Karpas-422 (cell line): ENCODE measurements around the gene TTR. TPM values are rescaled to one million over a fixed set of nuclear protein-coding genes. Genes with fewer than 3 reads are reported as not detected.

Source experiments
- DNase-seq: peaks from one replicate; pipeline ENCODE4 v3.0.0-alpha.2; 2015
- H2AFZ ChIP-seq: fragments of 200-600 bp; sonication (generic); 2 replicates; pipeline ENCODE4 v1.6.1; 2014; ENCODE audit warnings: antibody characterized with exemption, low read length, mixed read lengths
- H3K27ac ChIP-seq: fragments of 200-600 bp; sonication (generic); 2 replicates; pipeline ENCODE4 v1.5.1; 2014; ENCODE audit warnings: mild to moderate bottlenecking, low read length, moderate library complexity
- H3K27me3 ChIP-seq: fragments of 200-600 bp; sonication (generic); 2 replicates; pipeline ENCODE4 v1.6.1; 2014; ENCODE audit warnings: low read length, mixed read lengths
- H3K36me3 ChIP-seq: fragments of 200-600 bp; sonication (generic); 2 replicates; pipeline ENCODE4 v1.6.1; 2014; ENCODE audit warnings: low read length, mixed read lengths; ENCODE audit not compliant: insufficient read depth
- H3K4me1 ChIP-seq: fragments of 200-600 bp; sonication (generic); 2 replicates; pipeline ENCODE4 v1.6.1; 2014; ENCODE audit warnings: mild to moderate bottlenecking, low read length, mixed read lengths
- H3K4me2 ChIP-seq: fragments of 200-600 bp; sonication (generic); 2 replicates; pipeline ENCODE4 v1.6.1; 2014; ENCODE audit warnings: low read length, low read depth, mild to moderate bottlenecking; ENCODE audit not compliant: poor library complexity, severe bottlenecking
- H3K4me3 ChIP-seq: fragments of 200-600 bp; sonication (generic); 2 replicates; pipeline ENCODE4 v1.5.1; 2014; ENCODE audit warnings: mild to moderate bottlenecking, antibody characterized with exemption, low read length, mixed read lengths
- H3K79me2 ChIP-seq: fragments of 200-600 bp; sonication (generic); 2 replicates; pipeline ENCODE4 v1.6.1; 2014; ENCODE audit warnings: mild to moderate bottlenecking, low read length, mixed read lengths
- H3K9ac ChIP-seq: fragments of 200-600 bp; sonication (generic); 2 replicates; pipeline ENCODE4 v1.6.0; 2014; ENCODE audit warnings: low read length
- H3K9me2 ChIP-seq: fragments of 200-600 bp; sonication (generic), shearing (Covaris generic); replicated peaks from 2 replicates; pipeline ENCODE4 v1.6.0; 2014; ENCODE audit warnings: mild to moderate bottlenecking, low read length, moderate library complexity; ENCODE audit not compliant: insufficient read depth
- H3K9me3 ChIP-seq: fragments of 300-700, 200-600 bp; sonication (generic); 2 replicates; pipeline ENCODE4 v1.6.1; 2014; ENCODE audit warnings: low read length, mixed read lengths
- H4K20me1 ChIP-seq: fragments of 200-600 bp; sonication (generic); 2 replicates; pipeline ENCODE4 v1.6.1; 2014; ENCODE audit warnings: mild to moderate bottlenecking, antibody characterized with exemption, low read length, low read depth; ENCODE audit not compliant: insufficient read depth
- total RNA-seq: library from RNA; depleted of rRNA; stranded (reverse); fragments of >200 nt; shearing (Covaris generic); gene quantifications from 2 replicates; pipeline ENCODE4 v1.2.3, GENCODE V29; 2014; ENCODE audit warnings: low replicate concordance

Gene TTR
- total RNA-seq, 1 experiment from 2014 or later = not detected

- Histone ChIP-seq H3K27me3 (no peaks in the 10 kb centered on the region), H3K79me2 (no peaks in the 10 kb centered on the region), H3K4me1 (peaks cover 20% of the 10 kb centered on the region), H4K20me1 (no peaks in the 10 kb centered on the region), H2AFZ (peak overlapping the region; percentile 81), H3K36me3 (no peaks in the 10 kb centered on the region), H3K27ac (no peak overlapping the region), H3K9me3 (no peaks in the 10 kb centered on the region), H3K4me3 (no peak overlapping the region), H3K9ac (no peak overlapping the region; the same call in 1 of the 2 replicates), H3K9me2 (no peaks in the 10 kb centered on the region), H3K4me2 (peak overlapping the region; percentile 35)
- no peak for DNase-seq
Observed at GRCh38 chr18:31630549-31630948, 38.9 kb downstream of the TTR start.

GRCh38 chr18:31631526-31631925 lies 39.8 kb downstream of the TTR start:
- Histone ChIP-seq H3K4me2 (no peak overlapping the region), H3K4me1 (peaks cover 20% of the 10 kb centered on the region), H2AFZ (no peak overlapping the region), H3K79me2 (no peaks in the 10 kb centered on the region), H3K9me3 (no peaks in the 10 kb centered on the region), H4K20me1 (no peaks in the 10 kb centered on the region), H3K27me3 (no peaks in the 10 kb centered on the region), H3K36me3 (no peaks in the 10 kb centered on the region), H3K27ac (no peak overlapping the region), H3K9me2 (no peaks in the 10 kb centered on the region), H3K9ac (no peak overlapping the region), H3K4me3 (no peak overlapping the region)
- no peak for DNase-seq

- H3K9ac ChIP-seq = no peak overlapping the region
- no peak overlapping the region for H3K4me3 ChIP-seq
- H3K79me2 ChIP-seq = no peaks in the 10 kb centered on the region
- no peak overlapping the region for H3K4me2 ChIP-seq
- no peaks in the 10 kb centered on the region for H3K27me3 ChIP-seq
- H3K9me3 ChIP-seq = no peaks in the 10 kb centered on the region
- no peak overlapping the region for H2AFZ ChIP-seq
- H3K9me2 ChIP-seq = no peaks in the 10 kb centered on the region
- no peak for DNase-seq
- no peak overlapping the region for H3K27ac ChIP-seq
- H4K20me1 ChIP-seq = no peaks in the 10 kb centered on the region
- H3K4me1 ChIP-seq = peaks cover 20% of the 10 kb centered on the region
- no peaks in the 10 kb centered on the region for H3K36me3 ChIP-seq
Observed at GRCh38 chr18:31632356-31632755, 40.7 kb downstream of the TTR start.

- Histone ChIP-seq H3K27me3 (no peaks in the 10 kb centered on the region), H4K20me1 (no peaks in the 10 kb centered on the region), H3K79me2 (no peaks in the 10 kb centered on the region), H3K9me3 (no peaks in the 10 kb centered on the region), H3K27ac (no peak overlapping the region), H3K9me2 (no peaks in the 10 kb centered on the region), H2AFZ (no peak overlapping the region), H3K9ac (no peak overlapping the region), H3K4me3 (no peak overlapping the region), H3K36me3 (no peaks in the 10 kb centered on the region), H3K4me2 (no peak overlapping the region), H3K4me1 (peaks cover 20% of the 10 kb centered on the region)
- DNase-seq = no peak
Observed at GRCh38 chr18:31633392-31634330, 42.0 kb downstream of the TTR start.

- Histone ChIP-seq H3K9me2 (no peaks in the 10 kb centered on the region), H3K4me3 (no peak overlapping the region), H3K79me2 (no peaks in the 10 kb centered on the region), H3K9me3 (no peaks in the 10 kb centered on the region), H3K9ac (no peak overlapping the region), H3K27me3 (no peaks in the 10 kb centered on the region), H3K36me3 (no peaks in the 10 kb centered on the region), H3K27ac (no peak overlapping the region), H2AFZ (peak overlapping the region; percentile 20; the same call in 1 of the 2 replicates), H3K4me2 (no peak overlapping the region), H3K4me1 (peaks cover 20% of the 10 kb centered on the region), H4K20me1 (no peaks in the 10 kb centered on the region)
- DNase-seq = no peak
Observed at GRCh38 chr18:31634331-31634713, 42.6 kb downstream of the TTR start.

- H3K27ac ChIP-seq = no peak overlapping the region
- H3K79me2 ChIP-seq = no peaks in the 10 kb centered on the region
- no peak overlapping the region for H3K9ac ChIP-seq
- H3K27me3 ChIP-seq = no peaks in the 10 kb centered on the region
- no peak for DNase-seq
- no peaks in the 10 kb centered on the region for H3K36me3 ChIP-seq
- no peaks in the 10 kb centered on the region for H4K20me1 ChIP-seq
- no peak overlapping the region for H3K4me3 ChIP-seq
- H3K4me2 ChIP-seq = no peak overlapping the region
- H2AFZ ChIP-seq = no peak overlapping the region
- H3K9me2 ChIP-seq = no peaks in the 10 kb centered on the region
- no peaks in the 10 kb centered on the region for H3K9me3 ChIP-seq
- H3K4me1 ChIP-seq = peaks cover 7% of the 10 kb centered on the region
Observed at GRCh38 chr18:31636387-31636786, 44.7 kb downstream of the TTR start.

GRCh38 chr18:31637445-31637844 lies 45.8 kb downstream of the TTR start:
- no peaks in the 10 kb centered on the region for H3K9me3 ChIP-seq
- H3K9me2 ChIP-seq = no peaks in the 10 kb centered on the region
- no peak overlapping the region for H3K9ac ChIP-seq
- no peaks in the 10 kb centered on the region for H4K20me1 ChIP-seq
- no peak overlapping the region for H3K27ac ChIP-seq
- peaks cover 7% of the 10 kb centered on the region for H3K4me1 ChIP-seq
- DNase-seq = no peak
- H3K36me3 ChIP-seq = no peaks in the 10 kb centered on the region
- no peak overlapping the region for H2AFZ ChIP-seq
- H3K4me2 ChIP-seq = no peak overlapping the region
- no peaks in the 10 kb centered on the region for H3K79me2 ChIP-seq
- H3K4me3 ChIP-seq = no peak overlapping the region
- no peaks in the 10 kb centered on the region for H3K27me3 ChIP-seq

- H3K4me1 ChIP-seq = 0 out of 2 replicates have a peak, but pooled peaks cover 3% of the 10 kb centered on the region
- no peaks in the 10 kb centered on the region for H3K27me3 ChIP-seq
- DNase-seq = no peak
- H3K36me3 ChIP-seq = no peaks in the 10 kb centered on the region
- H3K4me3 ChIP-seq = no peak overlapping the region
- no peaks in the 10 kb centered on the region for H3K9me2 ChIP-seq
- H3K4me2 ChIP-seq = no peak overlapping the region
- no peak overlapping the region for H3K27ac ChIP-seq
- H3K79me2 ChIP-seq = no peaks in the 10 kb centered on the region
- no peak overlapping the region for H3K9ac ChIP-seq
- no peaks in the 10 kb centered on the region for H4K20me1 ChIP-seq
- H3K9me3 ChIP-seq = no peaks in the 10 kb centered on the region
- H2AFZ ChIP-seq = no peak overlapping the region
Observed at GRCh38 chr18:31643003-31643402, 51.3 kb downstream of the TTR start.
